Upper lobe of left lung (tissue), 6 donors: ENCODE results near the gene CAMSAP3. TPM values are rescaled to one million over a fixed set of nuclear protein-coding genes. Genes with fewer than 3 reads are reported as not detected.
A peak's percentile ranks its signal among the peaks of the same experiment; 100 is the strongest.

Experiments used
- ATAC-seq, 2 donors: fragments of 200-7000 bp; cut with Tn5 transposase; one replicate each; pipeline ENCODE4 v1.9.1; 2022; ENCODE audit warnings: mild to moderate bottlenecking in 2 of 2, moderate library complexity in 2 of 2; ENCODE audit not compliant: low FRiP score in 2 of 2
- DNase-seq, 2 donors: peaks; one replicate each; pipeline ENCODE4 v3.0.0-alpha.2; 2019 to 2020
- H3K27ac ChIP-seq, 4 donors: fragments of 200-600 bp; sonication (generic); one replicate each; pipeline ENCODE4 v1.5.1; 2016 to 2019
- H3K27me3 ChIP-seq, 4 donors: fragments of 200-600 bp; sonication (generic); one replicate each; pipeline ENCODE4 v1.5.1; 2017 to 2019
- H3K36me3 ChIP-seq, 4 donors: fragments of 200-600 bp; sonication (generic); one replicate each; pipeline ENCODE4 v1.5.1; 2016 to 2019
- H3K4me1 ChIP-seq, 4 donors: fragments of 200-600 bp; sonication (generic); one replicate each; pipeline ENCODE4 v1.5.1; 2018 to 2019
- H3K4me3 ChIP-seq, 4 donors: fragments of 200-600 bp; sonication (generic); one replicate each; pipeline ENCODE4 v1.5.1; 2017 to 2019; ENCODE audit warnings: mild to moderate bottlenecking in 2 of 4, moderate library complexity in 1 of 4
- H3K9me3 ChIP-seq, 4 donors: fragments of 200-600 bp; sonication (generic); one replicate each; pipeline ENCODE4 v1.5.1; 2018 to 2019
- CTCF ChIP-seq, 6 experiments: fragments of 450-650 bp in 4 of 6; fragments of 200-600 bp in 2 of 6; sonication (generic) in 2 of 6; IDR thresholded peaks; one replicate each; pipeline ENCODE4 v1.5.1; 2016 to 2019; ENCODE audit warnings: antibody characterized with exemption in 6 of 6
- EP300 ChIP-seq, 4 donors: sonication (generic); formaldehyde crosslinking; IDR thresholded peaks; one replicate each; pipeline ENCODE4 v1.5.1; 2017; ENCODE audit warnings: antibody characterized with exemption in 4 of 4, control low read depth in 2 of 4
- POLR2A ChIP-seq, 4 donors: fragments of 450-650 bp; IDR thresholded peaks; one replicate each; pipeline ENCODE4 v1.5.1; 2016 to 2017; ENCODE audit warnings: antibody characterized with exemption in 4 of 4, mild to moderate bottlenecking in 2 of 4
- POLR2AphosphoS5 ChIP-seq, 2 donors: sonication (generic); formaldehyde crosslinking; IDR thresholded peaks; one replicate each; pipeline ENCODE4 v1.5.1; 2017; ENCODE audit warnings: antibody characterized with exemption in 2 of 2
- WGBS, 2 donors: methylation state at CpG; one replicate each; pipeline ENCODE4 v1.1.5; 2017 to 2018; 5-methylcytosine and 5-hydroxymethylcytosine counted together
- total RNA-seq, 6 donors: library from RNA; depleted of rRNA in 4 of 6; stranded (reverse); fragments of >200 nt in 4 of 6; gene quantifications; one replicate each; pipeline versions ENCODE4 v1.1.0 to v1.2.1, GENCODE V29; 2016 to 2021
- donor health status: DM: no; HTN: no; CAD: no; lungs with moderate emphysema.
- donor health status: DM: no; HTN: yes; CAD: no; lungs with severe emphysema.

Gene CAMSAP3
- total RNA-seq, 6 donors from 2014 or later: 12.2 to 63.9 (median 31.2) TPM

- DNase-seq (peak; percentile 92 to 97), ATAC-seq (peak; percentile 95 to 96)
- Histone ChIP-seq H3K4me1 (peaks cover 28 to 40% (median 32%) of the 10 kb centered on the region in 4 donors), H3K27me3 (no peaks in the 10 kb centered on the region), H3K27ac (peak within 1 kb of the TSS; percentile 88 to 91 (median 88)), H3K4me3 (peak within 1 kb of the TSS; percentile 70 to 85 (median 76)), H3K9me3 (no peaks in the 10 kb centered on the region), H3K36me3 (peaks cover 5 to 45% (median 28%) of the 10 kb centered on the region in 4 donors)
- 0 to 1% methylated on average over 37 to 38 of the region's 40 CpGs for WGBS, 2 donors
- TF ChIP-seq POLR2AphosphoS5 (IDR thresholded peaks at IDR 0.05): peak; percentile 80 to 90
- no peak for TF ChIP-seq EP300 (IDR thresholded peaks at IDR 0.05)
- TF ChIP-seq CTCF (IDR thresholded peaks at IDR 0.05): peak in 1 of 6 experiments; percentile 9
- TF ChIP-seq POLR2A (IDR thresholded peaks at IDR 0.05): peak in 2 of 4 donors; percentile 66 to 76
Observed at GRCh38 chr19:7629347-7630054, 33.8 kb downstream of the CAMSAP3 start, which contains the start of the genes PET100 and XAB2. PET100 (plus strand) TSS chr19:7629793; CDS start chr19:7629834, 41 bp downstream. XAB2 (minus strand) TSS chr19:7629545; CDS start chr19:7629527, 18 bp downstream.

- TF ChIP-seq EP300 (IDR thresholded peaks at IDR 0.05) (no peak), POLR2A (IDR thresholded peaks at IDR 0.05) (no peak), CTCF (IDR thresholded peaks at IDR 0.05) (no peak), POLR2AphosphoS5 (IDR thresholded peaks at IDR 0.05) (no peak)
- DNase-seq: no peak
- 92 to 93% methylated on average over 11 to 12 of the region's 12 CpGs for WGBS, 2 donors
Observed at GRCh38 chr19:7631577-7631976, 35.9 kb downstream of the CAMSAP3 start.

GRCh38 chr19:7632340-7633203, 36.9 kb downstream of the CAMSAP3 start:
- no peak for ATAC-seq
- peaks cover 0 to 16% (median 4%) of the 10 kb centered on the region in 4 donors for H3K36me3 ChIP-seq
- peaks cover 0 to 5% (median 0%) of the 10 kb centered on the region in 4 donors for H3K27me3 ChIP-seq
- 90 to 93% methylated on average over 22 to 28 of the region's 40 CpGs for WGBS, 2 donors
- TF ChIP-seq CTCF (IDR thresholded peaks at IDR 0.05) (no peak), POLR2AphosphoS5 (IDR thresholded peaks at IDR 0.05) (no peak), EP300 (IDR thresholded peaks at IDR 0.05) (no peak), POLR2A (IDR thresholded peaks at IDR 0.05) (no peak)
- no peak overlapping the region for H3K4me3 ChIP-seq
- H3K27ac ChIP-seq: no peak overlapping the region
- peaks cover 24 to 49% (median 39%) of the 10 kb centered on the region in 4 donors for H3K4me1 ChIP-seq
- H3K9me3 ChIP-seq: no peaks in the 10 kb centered on the region
- DNase-seq: peak in 1 of 2 donors; percentile 79

More at GRCh38 chr19:7631577-7631976, 35.9 kb downstream of the CAMSAP3 start:
- no peak overlapping the region for H3K4me3 ChIP-seq
- ATAC-seq: no peak
- H3K27ac ChIP-seq: no peak overlapping the region
- no peaks in the 10 kb centered on the region for H3K27me3 ChIP-seq
- peaks cover 28 to 45% (median 38%) of the 10 kb centered on the region in 4 donors for H3K4me1 ChIP-seq
- H3K36me3 ChIP-seq: peaks cover 0 to 25% (median 10%) of the 10 kb centered on the region in 4 donors
- H3K9me3 ChIP-seq: no peaks in the 10 kb centered on the region

GRCh38 chr19:7633698-7634097, 38.0 kb downstream of the CAMSAP3 start, which contains the start of gene PCP2:
PCP2 (minus strand) TSS chr19:7633719; CDS start chr19:7633457, 262 bp downstream.
- no peaks in the 10 kb centered on the region for H3K9me3 ChIP-seq
- TF ChIP-seq EP300 (IDR thresholded peaks at IDR 0.05) (no peak), POLR2A (IDR thresholded peaks at IDR 0.05) (no peak), CTCF (IDR thresholded peaks at IDR 0.05) (no peak), POLR2AphosphoS5 (IDR thresholded peaks at IDR 0.05) (no peak)
- peaks cover 13 to 47% (median 31%) of the 10 kb centered on the region in 4 donors for H3K4me1 ChIP-seq
- 62% methylated on average over 2 of the region's 2 CpGs; no CpG with 5 or more reads in 1 of the 2 donors for WGBS, 2 donors
- ATAC-seq (no peak), DNase-seq (no peak)
- H3K27me3 ChIP-seq: peaks cover 0 to 6% (median 0%) of the 10 kb centered on the region in 4 donors
- H3K27ac ChIP-seq: no peak within 1 kb of the TSS
- H3K36me3 ChIP-seq: peaks cover 0 to 15% (median 4%) of the 10 kb centered on the region in 4 donors
- H3K4me3 ChIP-seq: no peak within 1 kb of the TSS
